ENCODE data around the gene ATM. TPM values are rescaled to one million over a fixed set of nuclear protein-coding genes. Genes with fewer than 3 reads are reported as not detected.

The ATM gene
- total and polyA plus RNA-seq, 2 donors (not counting 1 experiment from before 2014, with no cell fraction given): 37.5 to 123 TPM

GRCh38 chr11:108207683-108208060 is 15.2 kb upstream of the ATM start:
- Histone ChIP-seq H3K4me2 (ENCODE audit: extremely low read depth, insufficient read depth, low read length) (no peak overlapping the region), H3K9me3 (ENCODE audit: control insufficient read depth, insufficient read depth, low read depth, low read length) (no peaks in the 10 kb centered on the region), H3K36me3 (ENCODE audit: control insufficient read depth, insufficient read depth, low read length) (peaks cover 3% of the 10 kb centered on the region), H3K27ac (ENCODE audit: insufficient read depth, low read length) (no peak overlapping the region), H3K4me1 (ENCODE audit: control insufficient read depth, extremely low read depth, insufficient read depth, low read length) (no peaks in the 10 kb centered on the region), H4K20me1 (ENCODE audit: control insufficient read depth, extremely low read depth, insufficient read depth, low read length) (no peaks in the 10 kb centered on the region), H3K27me3 (ENCODE audit: control insufficient read depth, insufficient read depth, low read length) (no peaks in the 10 kb centered on the region), H3K79me2 (ENCODE audit: control insufficient read depth, insufficient read depth, low read length) (peaks cover 5% of the 10 kb centered on the region), H3K4me3 (replicated peaks in 1 of 4; ENCODE audit: control extremely low read depth in 1 of 4, insufficient read depth in 1 of 4, low read depth in 3 of 4, low read length in 4 of 4) (no peak overlapping the region), H2AFZ (ENCODE audit: low read length) (no peak overlapping the region), H3K9ac (ENCODE audit: insufficient read depth, low read length) (no peak overlapping the region)
- DNase-seq (ENCODE audit: low read depth in 2 of 2): no peak
- TF ChIP-seq EZH2 (IDR thresholded peaks at IDR 0.05; ENCODE audit: low read length, missing control alignments): no peak
- TF ChIP-seq CTCF (conservative IDR thresholded peaks at IDR 0.05 in 1 of 2, IDR thresholded peaks at IDR 0.05 in 1 of 2; ENCODE audit: low read depth in 1 of 2, low read length in 2 of 2): no peak

- Histone ChIP-seq H3K79me2 (ENCODE audit: control insufficient read depth, insufficient read depth, low read length) (peaks cover 12% of the 10 kb centered on the region), H4K20me1 (ENCODE audit: control insufficient read depth, extremely low read depth, insufficient read depth, low read length) (no peaks in the 10 kb centered on the region), H2AFZ (ENCODE audit: low read length) (no peak overlapping the region), H3K27ac (ENCODE audit: insufficient read depth, low read length) (no peak overlapping the region), H3K9me3 (ENCODE audit: control insufficient read depth, insufficient read depth, low read depth, low read length) (no peaks in the 10 kb centered on the region), H3K4me1 (ENCODE audit: control insufficient read depth, extremely low read depth, insufficient read depth, low read length) (no peaks in the 10 kb centered on the region), H3K9ac (ENCODE audit: insufficient read depth, low read length) (no peak overlapping the region), H3K4me2 (ENCODE audit: extremely low read depth, insufficient read depth, low read length) (no peak overlapping the region), H3K36me3 (ENCODE audit: control insufficient read depth, insufficient read depth, low read length) (peaks cover 3% of the 10 kb centered on the region), H3K4me3 (replicated peaks in 1 of 4; ENCODE audit: control extremely low read depth in 1 of 4, insufficient read depth in 1 of 4, low read depth in 3 of 4, low read length in 4 of 4) (no peak overlapping the region), H3K27me3 (ENCODE audit: control insufficient read depth, insufficient read depth, low read length) (no peaks in the 10 kb centered on the region)
- no peak for DNase-seq (ENCODE audit: low read depth in 2 of 2)
- TF ChIP-seq EZH2 (IDR thresholded peaks at IDR 0.05; ENCODE audit: low read length, missing control alignments) (no peak), CTCF (conservative IDR thresholded peaks at IDR 0.05 in 1 of 2, IDR thresholded peaks at IDR 0.05 in 1 of 2; ENCODE audit: low read depth in 1 of 2, low read length in 2 of 2) (no peak)
Measured at GRCh38 chr11:108210441-108210840, 12.4 kb upstream of the ATM start.

GRCh38 chr11:108213784-108214183 is 9.1 kb upstream of the ATM start:
- H3K27me3 ChIP-seq (ENCODE audit: control insufficient read depth, insufficient read depth, low read length): no peaks in the 10 kb centered on the region
- H3K4me1 ChIP-seq (ENCODE audit: control insufficient read depth, extremely low read depth, insufficient read depth, low read length): no peaks in the 10 kb centered on the region
- no peak overlapping the region for H3K4me3 ChIP-seq (replicated peaks in 1 of 4; ENCODE audit: control extremely low read depth in 1 of 4, insufficient read depth in 1 of 4, low read depth in 3 of 4, low read length in 4 of 4)
- no peaks in the 10 kb centered on the region for H3K9me3 ChIP-seq (ENCODE audit: control insufficient read depth, insufficient read depth, low read depth, low read length)
- no peak for DNase-seq (ENCODE audit: low read depth in 2 of 2)
- H3K79me2 ChIP-seq (ENCODE audit: control insufficient read depth, insufficient read depth, low read length): peaks cover 35% of the 10 kb centered on the region
- H3K27ac ChIP-seq (ENCODE audit: insufficient read depth, low read length): no peak overlapping the region
- H3K4me2 ChIP-seq (ENCODE audit: extremely low read depth, insufficient read depth, low read length): no peak overlapping the region
- H4K20me1 ChIP-seq (ENCODE audit: control insufficient read depth, extremely low read depth, insufficient read depth, low read length): no peaks in the 10 kb centered on the region
- TF ChIP-seq EZH2 (IDR thresholded peaks at IDR 0.05; ENCODE audit: low read length, missing control alignments): no peak
- no peak overlapping the region for H2AFZ ChIP-seq (ENCODE audit: low read length)
- H3K9ac ChIP-seq (ENCODE audit: insufficient read depth, low read length): no peak overlapping the region
- no peaks in the 10 kb centered on the region for H3K36me3 ChIP-seq (ENCODE audit: control insufficient read depth, insufficient read depth, low read length)
